Uterus (tissue), 4 donors: ENCODE measurements around the gene ARHGEF4. TPM values are rescaled to one million over a fixed set of nuclear protein-coding genes. Genes with fewer than 3 reads are reported as not detected.
"Not testable (repeated sequence)": the region's sequence is repeated elsewhere in the genome, so short reads cannot be mapped to it uniquely, and the experiment has no call there.

Source experiments
- DNase-seq, 2 donors: peaks; one replicate each; pipeline ENCODE4 v3.0.0-alpha.2; 2019 to 2020
- H3K27ac ChIP-seq, 2 donors: fragments of 200-600 bp; sonication (generic); 1 replicate in 1 of 2; 2 replicates in 1 of 2; pipeline ENCODE4 v1.5.1; 2016 to 2018
- H3K27me3 ChIP-seq, 2 donors: fragments of 200-600 bp; sonication (generic); one replicate each; pipeline ENCODE4 v1.5.1; 2018 to 2019; ENCODE audit warnings: control low read depth in 1 of 2
- H3K36me3 ChIP-seq, 2 donors: fragments of 200-600 bp; sonication (generic); one replicate each; pipeline ENCODE4 v1.5.1; 2019; ENCODE audit warnings: control low read depth in 1 of 2
- H3K4me1 ChIP-seq, 2 donors: fragments of 200-600 bp; sonication (generic); one replicate each; pipeline ENCODE4 v1.5.1; 2018 to 2019; ENCODE audit warnings: control low read depth in 1 of 2
- H3K4me3 ChIP-seq, 2 donors: fragments of 200-600 bp; sonication (generic); 1 replicate in 1 of 2; 2 replicates in 1 of 2; pipeline ENCODE4 v1.5.1; 2018 to 2019; ENCODE audit warnings: mild to moderate bottlenecking in 1 of 2
- H3K9me3 ChIP-seq, 2 donors: fragments of 200-600 bp; sonication (generic); one replicate each; pipeline ENCODE4 v1.5.1; 2019; ENCODE audit warnings: control low read depth in 1 of 2
- POLR2A ChIP-seq, 2 donors: fragments of 450-650 bp; IDR thresholded peaks; one replicate each; pipeline ENCODE4 v1.6.1; 2016; ENCODE audit warnings: antibody characterized with exemption in 2 of 2, mild to moderate bottlenecking in 1 of 2, moderate library complexity in 1 of 2
- intact Hi-C: fragments of 100-400 bp; cut with DNase I; formaldehyde crosslinking; loops from one replicate; pipeline ENCODE4 v1.15.1; 2023; ENCODE audit warnings: low total_unique reads
- total RNA-seq, 4 donors: library from RNA; depleted of rRNA in 3 of 4; stranded (reverse); fragments of >200 nt in 3 of 4; gene quantifications; one replicate each; pipeline versions ENCODE4 v1.1.0 to v1.2.4, GENCODE V29; 2014 to 2023
- TF ChIP-seq, protein P1 (sequence below), 4 experiments: fragments of 200-600 bp in 2 of 4; fragments of 450-650 bp in 2 of 4; sonication (generic) in 2 of 4; IDR thresholded peaks; one replicate each; pipeline ENCODE4 v1.5.1; 2016 to 2019; ENCODE audit warnings: antibody characterized with exemption in 4 of 4, mild to moderate bottlenecking in 2 of 4, moderate library complexity in 1 of 4
- donor health status: DM: yes; HTN: yes; CAD: no.

ARHGEF4 gene
- total RNA-seq, 4 donors from 2014 or later = 1.8 to 26.2 (median 9.6) TPM

- H3K4me1 ChIP-seq = no peaks in the 10 kb centered on the region
- no peak for DNase-seq
- no peaks in the 10 kb centered on the region for H3K36me3 ChIP-seq
- H3K9me3 ChIP-seq = no peaks in the 10 kb centered on the region
- intact Hi-C loops = no loop called here
- no peaks in the 10 kb centered on the region for H3K27me3 ChIP-seq
- H3K27ac ChIP-seq = no peak overlapping the region
- no peak overlapping the region for H3K4me3 ChIP-seq
- TF ChIP-seq POLR2A (IDR thresholded peaks at IDR 0.05) = no peak
- TF ChIP-seq, protein P1, sequence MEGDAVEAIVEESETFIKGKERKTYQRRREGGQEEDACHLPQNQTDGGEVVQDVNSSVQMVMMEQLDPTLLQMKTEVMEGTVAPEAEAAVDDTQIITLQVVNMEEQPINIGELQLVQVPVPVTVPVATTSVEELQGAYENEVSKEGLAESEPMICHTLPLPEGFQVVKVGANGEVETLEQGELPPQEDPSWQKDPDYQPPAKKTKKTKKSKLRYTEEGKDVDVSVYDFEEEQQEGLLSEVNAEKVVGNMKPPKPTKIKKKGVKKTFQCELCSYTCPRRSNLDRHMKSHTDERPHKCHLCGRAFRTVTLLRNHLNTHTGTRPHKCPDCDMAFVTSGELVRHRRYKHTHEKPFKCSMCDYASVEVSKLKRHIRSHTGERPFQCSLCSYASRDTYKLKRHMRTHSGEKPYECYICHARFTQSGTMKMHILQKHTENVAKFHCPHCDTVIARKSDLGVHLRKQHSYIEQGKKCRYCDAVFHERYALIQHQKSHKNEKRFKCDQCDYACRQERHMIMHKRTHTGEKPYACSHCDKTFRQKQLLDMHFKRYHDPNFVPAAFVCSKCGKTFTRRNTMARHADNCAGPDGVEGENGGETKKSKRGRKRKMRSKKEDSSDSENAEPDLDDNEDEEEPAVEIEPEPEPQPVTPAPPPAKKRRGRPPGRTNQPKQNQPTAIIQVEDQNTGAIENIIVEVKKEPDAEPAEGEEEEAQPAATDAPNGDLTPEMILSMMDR (IDR thresholded peaks at IDR 0.05) = no peak
Observed at GRCh38 chr2:130985831-130986649, 149.3 kb downstream of the ARHGEF4 start.

DNA sequence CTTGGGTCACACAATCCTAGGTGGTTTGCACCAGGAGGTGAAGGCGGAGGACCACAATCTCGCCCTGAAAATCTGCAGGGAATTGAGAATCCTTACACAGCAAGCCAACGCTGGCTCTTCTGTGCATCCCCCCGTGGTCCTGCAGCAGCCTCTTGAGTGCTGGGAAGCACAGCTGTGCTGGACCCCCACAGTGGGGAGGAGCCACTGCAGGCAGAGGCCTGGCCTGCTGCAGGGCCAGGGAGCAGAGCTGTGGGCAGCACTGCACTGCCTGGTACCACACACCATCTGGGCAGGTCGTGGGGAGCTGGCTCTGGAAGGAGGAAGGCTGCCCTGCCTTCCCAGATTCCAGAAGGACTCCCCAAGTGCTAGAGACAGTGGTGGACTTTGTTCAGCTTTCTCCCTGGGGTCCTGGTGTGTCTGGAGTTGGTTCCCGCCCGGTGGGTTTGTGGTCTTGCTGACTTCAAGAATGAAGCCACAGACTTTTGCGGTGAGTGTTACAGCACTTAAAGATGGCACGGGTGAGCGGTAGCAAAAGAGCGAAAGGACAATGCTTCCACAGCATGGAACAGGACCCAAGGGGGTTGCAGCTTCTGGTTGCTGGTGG is 150.3 kb downstream of the ARHGEF4 start:
- no peak overlapping the region for H3K4me3 ChIP-seq
- H3K36me3 ChIP-seq = no peaks in the 10 kb centered on the region
- no peaks in the 10 kb centered on the region for H3K9me3 ChIP-seq
- H3K27me3 ChIP-seq = no peaks in the 10 kb centered on the region
- TF ChIP-seq, protein P1 (IDR thresholded peaks at IDR 0.05) = no peak
- TF ChIP-seq POLR2A (IDR thresholded peaks at IDR 0.05) = no peak
- no peak for DNase-seq
- H3K27ac ChIP-seq = no peak overlapping the region
- no peaks in the 10 kb centered on the region for H3K4me1 ChIP-seq
- intact Hi-C loops = no loop called here

DNA sequence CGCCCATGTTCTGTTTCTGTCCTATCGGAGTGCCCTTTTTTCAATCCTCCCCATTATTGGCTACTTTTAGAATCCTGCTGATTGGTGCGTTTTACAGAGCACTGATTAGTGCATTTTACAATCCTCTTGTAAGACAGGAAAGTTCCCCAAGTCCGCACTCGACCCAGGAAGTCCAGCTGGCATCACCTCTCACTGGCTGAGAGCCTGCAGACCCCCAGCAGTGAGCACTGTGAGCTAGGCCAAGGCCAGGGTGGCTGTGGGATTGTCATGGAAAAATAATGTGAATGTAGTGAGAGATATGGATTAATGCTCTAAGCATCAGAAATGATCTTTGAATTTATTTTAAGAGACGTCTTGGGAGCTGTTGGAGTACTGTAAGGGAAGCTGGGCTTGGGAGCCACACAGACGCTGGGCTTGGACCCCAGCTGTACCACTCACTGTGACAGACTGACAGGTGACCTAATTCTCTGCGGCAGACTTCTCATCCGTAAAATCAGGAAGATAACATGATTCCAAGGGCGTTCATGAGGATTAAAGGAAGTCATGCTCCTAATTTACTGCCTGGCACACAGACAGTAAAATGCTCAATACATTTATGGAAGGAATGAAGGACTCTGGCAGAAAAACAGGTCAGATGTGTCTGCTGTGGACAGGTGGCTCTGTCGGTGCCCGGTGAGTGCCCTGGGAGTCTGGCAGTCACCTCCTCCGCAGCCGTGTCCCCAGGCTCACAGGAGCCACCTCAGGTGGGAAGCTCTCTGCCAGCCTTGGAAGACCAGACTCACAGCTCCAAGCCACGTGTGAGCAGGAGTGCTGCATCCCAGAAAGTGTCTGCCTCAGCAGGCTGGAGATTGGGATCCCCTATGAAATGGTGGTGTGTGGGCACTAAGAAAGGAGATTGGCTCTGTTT is 151.1 kb downstream of the ARHGEF4 start:
- no peak overlapping the region for H3K4me3 ChIP-seq
- H3K36me3 ChIP-seq = no peaks in the 10 kb centered on the region
- H3K4me1 ChIP-seq = no peaks in the 10 kb centered on the region
- H3K27ac ChIP-seq = no peak overlapping the region
- TF ChIP-seq, protein P1 (IDR thresholded peaks at IDR 0.05) = no peak
- no peak for TF ChIP-seq POLR2A (IDR thresholded peaks at IDR 0.05)
- H3K9me3 ChIP-seq = no peaks in the 10 kb centered on the region
- intact Hi-C loops = no loop called here
- no peaks in the 10 kb centered on the region for H3K27me3 ChIP-seq
- DNase-seq = no peak

- H3K4me1 ChIP-seq, H3K27me3 ChIP-seq, DNase-seq, intact Hi-C loops, H3K27ac ChIP-seq, H3K36me3 ChIP-seq, H3K9me3 ChIP-seq, H3K4me3 ChIP-seq: not testable (repeated sequence)
Observed at GRCh38 chr2:130991446-130991845, 154.7 kb downstream of the ARHGEF4 start.

DNA sequence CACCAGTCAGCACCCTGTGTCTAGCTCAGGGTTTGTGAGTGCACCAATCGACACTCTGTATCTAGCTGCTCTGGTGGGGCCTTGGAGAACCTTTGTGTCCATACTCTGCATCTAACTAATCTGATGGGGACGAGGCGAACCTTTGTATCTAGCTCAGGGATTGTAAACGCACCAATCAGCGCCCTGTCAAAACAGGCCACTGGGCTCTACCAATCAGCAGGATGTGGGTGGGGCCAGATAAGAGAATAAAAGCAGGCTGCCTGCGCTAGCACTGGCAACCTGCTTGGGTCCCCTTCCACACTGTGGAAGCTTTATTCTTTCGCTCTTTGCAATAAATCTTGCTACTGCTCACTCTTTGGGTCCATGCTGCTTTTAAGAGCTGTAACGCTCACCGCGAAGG is 155.3 kb downstream of the ARHGEF4 start:
- H3K9me3 ChIP-seq, H3K36me3 ChIP-seq, DNase-seq, H3K4me3 ChIP-seq, H3K27me3 ChIP-seq, intact Hi-C loops, H3K27ac ChIP-seq, H3K4me1 ChIP-seq: not testable (repeated sequence)

- Histone ChIP-seq H3K36me3 (no peaks in the 10 kb centered on the region), H3K4me3 (no peak overlapping the region), H3K9me3 (no peaks in the 10 kb centered on the region), H3K4me1 (no peaks in the 10 kb centered on the region), H3K27me3 (no peaks in the 10 kb centered on the region), H3K27ac (no peak overlapping the region)
- TF ChIP-seq, protein P1 (IDR thresholded peaks at IDR 0.05) = no peak
- TF ChIP-seq POLR2A (IDR thresholded peaks at IDR 0.05) = no peak
- DNase-seq = no peak
- intact Hi-C loops = no loop called here
Observed at GRCh38 chr2:130996691-130997090, 160.0 kb downstream of the ARHGEF4 start.
